HepG2 (cell line): ENCODE measurements around the gene MAP3K3. TPM values are rescaled to one million over a fixed set of nuclear protein-coding genes. Genes with fewer than 3 reads are reported as not detected.

ENCODE experiments used
- ATAC-seq: fragments of 200-7000 bp; cut with Tn5 transposase; 3 replicates; pipeline ENCODE4 v1.9.1; 2020; ENCODE audit warnings: mild to moderate bottlenecking, moderate library complexity
- BruUV-seq: library from RNA; stranded (reverse); fragments of 400-500 nt; replicated peaks from 2 replicates; lab custom pipeline; 2021; lab: Mats Ljungman, UMichigan
- CTCF ChIA-PET: fragments of 300-600 bp; formaldehyde crosslinking; extraction: SDS; loops from one replicate; lab custom pipeline; 2021; ENCODE audit warnings: low total read pairs, inconsistent platforms, low intra/inter-chr PET ratio; lab: Yijun Ruan, JAX
- POLR2A ChIA-PET: fragments of 350-600 bp; sonication (Branson Sonifier 250); formaldehyde crosslinking; loops from one replicate; lab custom pipeline; 2020; ENCODE audit warnings: antibody characterized with exemption, inconsistent platforms; lab: Yijun Ruan, JAX
- DNase-seq: peaks from one replicate; pipeline ENCODE4 v3.0.0-alpha.2; 2015; ENCODE audit warnings: low spot score
- FAIRE-seq: peaks from 3 replicates; lab custom pipeline; 2011; peaks lifted over from hg19 to GRCh38; lab: Jason Lieb, UNC
- H2AFZ ChIP-seq: one replicate; pipeline ENCODE4 v1.6.1; 2011; ENCODE audit warnings: low read length, inconsistent platforms
- H3K27ac ChIP-seq: fragments of 300-600 bp; 3 replicates; pipeline ENCODE4 v1.8.0; 2011; ENCODE audit warnings: mixed run types, mild to moderate bottlenecking, mixed read lengths, low read length, inconsistent platforms; ENCODE audit not compliant: insufficient read depth; ENCODE audit errors: extremely low read length
- H3K27me3 ChIP-seq, 2 experiments: fragments of 200-600 bp in 1 of 2; 2 replicates in 1 of 2; 3 replicates in 1 of 2; pipeline versions ENCODE4 v1.6.0 to v1.8.0; 2011; ENCODE audit warnings: low read length in 2 of 2, mild to moderate bottlenecking in 2 of 2, moderate library complexity in 2 of 2, inconsistent platforms in 1 of 2; ENCODE audit not compliant: insufficient read depth in 2 of 2, control insufficient read depth in 1 of 2
- H3K36me3 ChIP-seq, 2 experiments: fragments of 200-600 bp in 1 of 2; replicated peaks in 1 of 2; 2 replicates in 1 of 2; 3 replicates in 1 of 2; pipeline versions ENCODE4 v1.5.1 to v1.8.0; 2011; ENCODE audit warnings: low read length in 2 of 2, inconsistent platforms in 1 of 2; ENCODE audit not compliant: insufficient read depth in 2 of 2, control insufficient read depth in 1 of 2
- H3K4me1 ChIP-seq: 2 replicates; pipeline ENCODE4 v1.5.1; 2012; ENCODE audit warnings: low read length, inconsistent platforms; ENCODE audit not compliant: insufficient read depth
- H3K4me2 ChIP-seq: 2 replicates; pipeline ENCODE4 v1.6.0; 2011; ENCODE audit warnings: low read depth, low read length, inconsistent platforms
- H3K4me3 ChIP-seq, 3 experiments: fragments of 200-600 bp in 1 of 3; sonication (generic), shearing (Covaris generic) in 1 of 3; replicated peaks in 1 of 3; 2 replicates each; pipeline ENCODE4 v1.5.1; 2011 to 2016; ENCODE audit warnings: low read length in 3 of 3, inconsistent platforms in 2 of 3, low read depth in 2 of 3, mild to moderate bottlenecking in 2 of 3, control low read depth in 1 of 3, mixed read lengths in 1 of 3; ENCODE audit not compliant: insufficient read depth in 1 of 3
- H3K79me2 ChIP-seq: one replicate; pipeline ENCODE4 v1.6.1; 2011; ENCODE audit warnings: low read length, inconsistent platforms; ENCODE audit not compliant: insufficient read depth
- H3K9ac ChIP-seq: 2 replicates; pipeline ENCODE4 v1.6.0; 2011; ENCODE audit warnings: mild to moderate bottlenecking, low read depth, low read length, inconsistent platforms; ENCODE audit not compliant: insufficient read depth
- H3K9me3 ChIP-seq: 2 replicates; pipeline ENCODE4 v1.5.1; 2012; ENCODE audit warnings: mild to moderate bottlenecking, low read length
- H4K20me1 ChIP-seq: 2 replicates; pipeline ENCODE4 v1.6.0; 2011; ENCODE audit warnings: inconsistent platforms, mild to moderate bottlenecking, low read length, moderate library complexity; ENCODE audit not compliant: insufficient read depth
- IRX3 ChIP-seq: sonication (generic); formaldehyde crosslinking; IDR thresholded peaks from 2 replicates; pipeline ENCODE4 v1.8.1; 2023; ENCODE audit warnings: mild to moderate bottlenecking, low read depth, missing genetic modification reagents, borderline replicate concordance
- MEIS2 ChIP-seq: sonication (generic); formaldehyde crosslinking; IDR thresholded peaks from 2 replicates; pipeline ENCODE4 v1.9.0; 2021; ENCODE audit warnings: mild to moderate bottlenecking, missing genetic modification reagents
- ZNF121 ChIP-seq: sonication (generic); formaldehyde crosslinking; IDR thresholded peaks from 2 replicates; pipeline ENCODE4 v1.5.0; 2020; ENCODE audit warnings: mild to moderate bottlenecking, missing genetic modification reagents
- ZNF782 ChIP-seq: sonication (generic); formaldehyde crosslinking; IDR thresholded peaks from 2 replicates; pipeline ENCODE4 v1.4.0; 2020; ENCODE audit warnings: missing genetic modification reagents, mild to moderate bottlenecking, borderline replicate concordance
- WGBS: methylation state at CpG from one replicate; pipeline ENCODE4 v1.1.6; 2017; ENCODE audit warnings: low lambda C conversion rate; 5-methylcytosine and 5-hydroxymethylcytosine counted together
- in situ Hi-C: cut with HindIII; loops from 2 replicates; pipeline ENCODE4 v1.10.0; 2017; ENCODE audit warnings: low pct_unique_long_range_greater_than_20kb; ENCODE audit not compliant: extremely low pct_ligation_motif_present
- intact Hi-C: fragments of 100-400 bp; cut with micrococcal nuclease; formaldehyde crosslinking; loops from one replicate; pipeline ENCODE4 v1.10.0; 2022; ENCODE audit not compliant: unreplicated experiment
- polyA plus RNA-seq, 8 experiments: library from polyadenylated mRNA; depleted of rRNA in 3 of 8; stranded (reverse) in 7 of 8; unstranded in 1 of 8; fragments of >200 nt; fragmentation: Illumina TruSeq in 4 of 8; extraction: Trizol in 4 of 8; gene quantifications; 2 replicates each; pipeline versions ENCODE4 v1.2.1 to v1.2.3, GENCODE V29; 2011 to 2016; ENCODE audit warnings: low read depth in 4 of 8, missing spikeins in 1 of 8, mixed read lengths in 1 of 8; ENCODE audit not compliant: insufficient read depth in 1 of 8
- total RNA-seq, 5 experiments: library from RNA; depleted of rRNA; stranded (reverse); fragments of >200 nt; fragmentation: Illumina TruSeq; extraction: Trizol; gene quantifications; 2 replicates each; pipeline ENCODE4 v1.2.3, GENCODE V29; 2016; ENCODE audit warnings: low read depth in 1 of 5
- TF ChIP-seq, protein P1 (sequence below), 2 experiments: IDR thresholded peaks; 2 replicates each; pipeline ENCODE4 v1.6.1; 2011 to 2012; ENCODE audit warnings: low read length in 2 of 2, borderline replicate concordance in 1 of 2, low read depth in 1 of 2, mild to moderate bottlenecking in 1 of 2, moderate library complexity in 1 of 2

MAP3K3 gene
- total and polyA plus RNA-seq, 2 of the 13 experiments (the other 11 are each of a cell fraction or from before 2014, with no cell fraction given) = 17.7 to 21.8 TPM

- DNase-seq = no peak
- no peak overlapping the region for H3K4me2 ChIP-seq
- H3K79me2 ChIP-seq = peaks cover 10% of the 10 kb centered on the region
- FAIRE-seq = no peak
- POLR2A ChIA-PET = no interaction called here
- no peak overlapping the region for H2AFZ ChIP-seq
- no peak overlapping the region for H3K4me3 ChIP-seq
- no TSS peak for BruUV-seq
- 82% methylated on average over 6 of the region's 6 CpGs for WGBS
- H3K9ac ChIP-seq = no peak overlapping the region
- peaks cover 16% of the 10 kb centered on the region for H3K4me1 ChIP-seq
- H3K27ac ChIP-seq = no peak overlapping the region
- H3K27me3 ChIP-seq = no peaks in the 10 kb centered on the region; a peak in 1 of 5 replicates
- CTCF ChIA-PET = no interaction called here
- in situ Hi-C loops = no loop called here
- intact Hi-C loops = no loop called here
- ATAC-seq = no peak
- TF ChIP-seq IRX3 (CRISPR knock-in tag) (no peak), ZNF121 (CRISPR knock-in tag) (0 out of 2 replicates have a peak, but pooled peaks have one; percentile 13)
- H3K9me3 ChIP-seq = no peaks in the 10 kb centered on the region
- H3K36me3 ChIP-seq = peaks cover 0 to 2% of the 10 kb centered on the region in 2 experiments; a peak in 1 of 5 replicates
- no peaks in the 10 kb centered on the region for H4K20me1 ChIP-seq
Measured at GRCh38 chr17:63596856-63597586, 25.2 kb upstream of the MAP3K3 start.

- peaks cover 15% of the 10 kb centered on the region for H3K79me2 ChIP-seq
- no TSS peak for BruUV-seq
- H2AFZ ChIP-seq = no peak overlapping the region
- no peaks in the 10 kb centered on the region for H4K20me1 ChIP-seq
- CTCF ChIA-PET = no interaction called here
- H3K4me3 ChIP-seq = no peak overlapping the region
- no peaks in the 10 kb centered on the region for H3K9me3 ChIP-seq
- H3K4me2 ChIP-seq = no peak overlapping the region
- H3K9ac ChIP-seq = no peak overlapping the region
- in situ Hi-C loops = no loop called here
- peaks cover 23% of the 10 kb centered on the region for H3K4me1 ChIP-seq
- POLR2A ChIA-PET = no interaction called here
- ATAC-seq (no peak), FAIRE-seq (no peak), DNase-seq (no peak)
- intact Hi-C loops = no loop called here
- no peak overlapping the region for H3K27ac ChIP-seq
- no peaks in the 10 kb centered on the region; a peak in 1 of 5 replicates for H3K27me3 ChIP-seq
- TF ChIP-seq MEIS2 (CRISPR knock-in tag) (no peak), ZNF782 (no peak)
- TF ChIP-seq, protein P1, sequence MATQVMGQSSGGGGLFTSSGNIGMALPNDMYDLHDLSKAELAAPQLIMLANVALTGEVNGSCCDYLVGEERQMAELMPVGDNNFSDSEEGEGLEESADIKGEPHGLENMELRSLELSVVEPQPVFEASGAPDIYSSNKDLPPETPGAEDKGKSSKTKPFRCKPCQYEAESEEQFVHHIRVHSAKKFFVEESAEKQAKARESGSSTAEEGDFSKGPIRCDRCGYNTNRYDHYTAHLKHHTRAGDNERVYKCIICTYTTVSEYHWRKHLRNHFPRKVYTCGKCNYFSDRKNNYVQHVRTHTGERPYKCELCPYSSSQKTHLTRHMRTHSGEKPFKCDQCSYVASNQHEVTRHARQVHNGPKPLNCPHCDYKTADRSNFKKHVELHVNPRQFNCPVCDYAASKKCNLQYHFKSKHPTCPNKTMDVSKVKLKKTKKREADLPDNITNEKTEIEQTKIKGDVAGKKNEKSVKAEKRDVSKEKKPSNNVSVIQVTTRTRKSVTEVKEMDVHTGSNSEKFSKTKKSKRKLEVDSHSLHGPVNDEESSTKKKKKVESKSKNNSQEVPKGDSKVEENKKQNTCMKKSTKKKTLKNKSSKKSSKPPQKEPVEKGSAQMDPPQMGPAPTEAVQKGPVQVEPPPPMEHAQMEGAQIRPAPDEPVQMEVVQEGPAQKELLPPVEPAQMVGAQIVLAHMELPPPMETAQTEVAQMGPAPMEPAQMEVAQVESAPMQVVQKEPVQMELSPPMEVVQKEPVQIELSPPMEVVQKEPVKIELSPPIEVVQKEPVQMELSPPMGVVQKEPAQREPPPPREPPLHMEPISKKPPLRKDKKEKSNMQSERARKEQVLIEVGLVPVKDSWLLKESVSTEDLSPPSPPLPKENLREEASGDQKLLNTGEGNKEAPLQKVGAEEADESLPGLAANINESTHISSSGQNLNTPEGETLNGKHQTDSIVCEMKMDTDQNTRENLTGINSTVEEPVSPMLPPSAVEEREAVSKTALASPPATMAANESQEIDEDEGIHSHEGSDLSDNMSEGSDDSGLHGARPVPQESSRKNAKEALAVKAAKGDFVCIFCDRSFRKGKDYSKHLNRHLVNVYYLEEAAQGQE (IDR thresholded peaks at IDR 0.05; ENCODE audit: borderline replicate concordance in 1 of 2, low read depth in 1 of 2, low read length in 2 of 2) = no peak
- no peaks in the 10 kb centered on the region for H3K36me3 ChIP-seq
- 77% methylated on average over 2 of the region's 2 CpGs for whole genome bisulfite sequencing
Measured at GRCh38 chr17:63598281-63598680, 23.9 kb upstream of the MAP3K3 start.
